Omental fat pad (tissue), 4 donors: ENCODE results near the gene GFM1. TPM values are rescaled to one million over a fixed set of nuclear protein-coding genes. Genes with fewer than 3 reads are reported as not detected.

Source experiments
- ATAC-seq: fragments of 150-250 bp; one replicate; pipeline ENCODE4 v1.9.1; 2016; ENCODE audit warnings: mild to moderate bottlenecking, moderate library complexity; ENCODE audit not compliant: low FRiP score
- DNase-seq: peaks from one replicate; pipeline ENCODE4 v3.0.0-alpha.2; 2019; ENCODE audit warnings: low spot score
- CTCF ChIP-seq, 3 donors: fragments of 450-650 bp; IDR thresholded peaks; one replicate each; pipeline ENCODE4 v1.5.1; 2016 to 2017; ENCODE audit warnings: antibody characterized with exemption in 3 of 3, mild to moderate bottlenecking in 3 of 3, moderate library complexity in 2 of 3
- total RNA-seq, 4 donors: library from RNA; depleted of rRNA; stranded (reverse); fragments of >200 nt; gene quantifications; one replicate each; pipeline ENCODE4 v1.1.0, GENCODE V29; 2016

GFM1 gene
- total RNA-seq, 4 donors from 2014 or later = 45.4 to 91.4 (median 60.0) TPM

GRCh38 chr3:158710601-158711000 is 66.3 kb downstream of the GFM1 start:
- no peak for TF ChIP-seq CTCF (IDR thresholded peaks at IDR 0.05)
- no peak for DNase-seq
- ATAC-seq = no peak

GRCh38 chr3:158711886-158712285 is 67.6 kb downstream of the GFM1 start:
- DNase-seq (no peak), ATAC-seq (peak; percentile 50)
- TF ChIP-seq CTCF (IDR thresholded peaks at IDR 0.05) = no peak

GRCh38 chr3:158712443-158712842 is 68.1 kb downstream of the GFM1 start:
- ATAC-seq (no peak), DNase-seq (no peak)

GRCh38 chr3:158713094-158713499 is 68.8 kb downstream of the GFM1 start:
- DNase-seq (no peak), ATAC-seq (peak; percentile 22)

More at GRCh38 chr3:158712443-158712842, 68.1 kb downstream of the GFM1 start:
- TF ChIP-seq CTCF (IDR thresholded peaks at IDR 0.05) = no peak

DNA sequence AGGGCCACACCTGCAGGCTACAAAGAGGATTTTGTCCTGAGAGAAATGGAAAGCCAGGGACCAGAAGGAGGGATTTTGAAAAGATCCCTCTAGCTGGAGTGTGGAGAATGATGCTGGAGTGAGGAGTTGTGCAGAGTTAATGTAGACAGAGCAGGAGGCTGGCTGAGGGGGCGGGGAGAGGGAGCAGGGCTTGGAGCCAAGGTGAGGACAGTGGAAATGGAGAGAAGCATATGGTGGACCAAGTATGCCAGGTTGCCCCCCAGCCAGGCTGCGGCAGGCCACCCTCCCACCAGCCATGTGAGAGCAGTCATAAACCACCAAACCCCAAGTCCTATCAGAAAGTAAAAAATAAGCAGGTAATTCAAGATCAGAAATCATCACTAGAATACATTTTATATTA is 73.2 kb downstream of the GFM1 start:
- TF ChIP-seq CTCF (IDR thresholded peaks at IDR 0.05) = no peak
- DNase-seq (no peak), ATAC-seq (no peak)

More at GRCh38 chr3:158713094-158713499, 68.8 kb downstream of the GFM1 start:
- TF ChIP-seq CTCF (IDR thresholded peaks at IDR 0.05) = no peak

DNA sequence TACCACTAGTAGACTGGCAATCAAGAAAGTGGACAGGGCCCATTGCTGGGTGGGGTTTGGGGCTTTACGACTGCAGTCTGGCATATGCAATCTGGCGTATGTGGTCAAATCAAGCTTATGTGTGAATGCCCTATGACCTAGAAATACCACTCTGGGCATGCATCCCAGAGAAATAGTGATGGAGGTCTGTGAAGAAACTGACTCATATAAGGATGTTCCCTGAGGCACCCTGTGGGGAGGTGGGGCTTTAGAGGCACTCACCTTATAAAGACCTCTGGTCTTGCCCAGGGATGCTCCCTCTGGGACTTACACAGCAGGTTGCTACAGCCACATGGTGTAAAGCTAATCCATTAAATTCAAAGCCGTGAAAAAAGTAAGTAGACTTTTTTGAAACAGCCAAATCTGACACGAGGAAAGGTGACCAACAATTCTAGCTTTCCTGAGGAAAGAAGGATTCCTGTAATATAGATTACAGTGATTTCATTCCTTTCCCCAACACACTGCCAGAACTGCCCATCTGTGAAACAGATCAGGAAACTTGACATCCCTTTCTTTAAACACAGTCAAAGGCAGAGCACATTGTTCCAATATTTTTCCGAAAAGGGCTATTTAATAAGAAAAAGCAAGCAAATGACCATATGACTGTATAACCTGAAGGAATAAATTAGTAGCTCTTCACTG is 74.3 kb downstream of the GFM1 start:
- no peak for TF ChIP-seq CTCF (IDR thresholded peaks at IDR 0.05)
- no peak for DNase-seq
- peak; percentile 51 for ATAC-seq

DNA sequence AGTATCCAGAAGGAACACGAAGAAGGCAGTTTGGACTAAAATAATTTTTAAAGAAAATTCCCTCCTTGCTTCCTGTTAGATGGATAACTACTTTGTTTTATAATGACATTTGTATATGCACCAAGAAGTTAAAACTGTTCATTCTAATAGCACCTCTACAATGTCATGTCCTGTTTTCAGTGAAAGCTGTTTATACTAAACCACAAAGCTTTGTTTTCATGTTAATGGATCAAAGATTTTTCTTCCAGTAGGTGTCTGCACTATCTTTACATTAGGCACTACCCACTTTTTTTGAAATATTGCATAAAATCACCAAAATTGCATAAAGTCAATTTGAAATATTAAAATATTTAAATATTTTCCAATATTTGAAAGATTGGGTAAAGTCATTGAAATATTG is 77.8 kb downstream of the GFM1 start:
- DNase-seq (no peak), ATAC-seq (no peak)
- TF ChIP-seq CTCF (IDR thresholded peaks at IDR 0.05) = no peak
